ENCODE results near the gene B3GAT3.

- no peak for TF ChIP-seq CTCF (IDR thresholded peaks at IDR 0.05; ENCODE audit: insufficient read depth, low read length, poor library complexity, severe bottlenecking)
- TF ChIP-seq EZH2phosphoT487 (conservative IDR thresholded peaks at IDR 0.05; ENCODE audit: low read length): no peak
Observed at GRCh38 chr11:62611705-62612365, 10.0 kb downstream of the B3GAT3 start.

Data from SU-DHL-6 (cell line).